CD4-positive, alpha-beta T cell treated with Interleukin-17A for 1 hour (primary cell): Measurements from ENCODE around the gene TMEM47.

Experiments used
- DNase-seq: peaks from one replicate; pipeline ENCODE4 v3.0.0-alpha.2; 2020

The TMEM47 gene

GRCh38 chrX:34584781-34585180, 72.3 kb downstream of the TMEM47 start:
- no peak for DNase-seq

GRCh38 chrX:34580069-34580468, 77.0 kb downstream of the TMEM47 start:
- DNase-seq: no peak

- DNase-seq: no peak
Measured at GRCh38 chrX:34578237-34578636, 78.8 kb downstream of the TMEM47 start.
